Measurements from ENCODE around the gene ANKRD6.
A peak's percentile ranks its signal among the peaks of the same experiment; 100 is the strongest.

ANKRD6 gene

GRCh38 chr6:89520736-89521135 lies 87.8 kb downstream of the ANKRD6 start:
- no peak for DNase-seq

GRCh38 chr6:89522778-89523177 lies 89.8 kb downstream of the ANKRD6 start:
- no peak for DNase-seq

GRCh38 chr6:89525786-89526562 lies 93.0 kb downstream of the ANKRD6 start:
- DNase-seq, result no peak

GRCh38 chr6:89526563-89526869 lies 93.6 kb downstream of the ANKRD6 start:
- DNase-seq, result no peak

GRCh38 chr6:89527634-89528033 lies 94.7 kb downstream of the ANKRD6 start:
- no peak for DNase-seq

GRCh38 chr6:89528866-89529265 lies 95.9 kb downstream of the ANKRD6 start:
- no peak for DNase-seq

- peak; percentile 47 for DNase-seq
These were observed 98.0 kb downstream of the ANKRD6 start for GRCh38 chr6:89530982-89531381.

- no peak for DNase-seq
These were observed 103.3 kb downstream of the ANKRD6 start for GRCh38 chr6:89536231-89536630.

- no peak for DNase-seq
These were observed 106.8 kb downstream of the ANKRD6 start for GRCh38 chr6:89539779-89540178.

- DNase-seq, result no peak
These were observed 109.3 kb downstream of the ANKRD6 start for GRCh38 chr6:89542081-89542857.

GRCh38 chr6:89542866-89543265 lies 109.9 kb downstream of the ANKRD6 start:
- no peak for DNase-seq

GRCh38 chr6:89547281-89547680 lies 114.3 kb downstream of the ANKRD6 start:
- DNase-seq, result peak; percentile 19

GRCh38 chr6:89553431-89553830 lies 120.5 kb downstream of the ANKRD6 start:
- peak; percentile 23 for DNase-seq

GRCh38 chr6:89554106-89554505 lies 121.2 kb downstream of the ANKRD6 start:
- no peak for DNase-seq

GRCh38 chr6:89555031-89555430 lies 122.1 kb downstream of the ANKRD6 start:
- no peak for DNase-seq

GRCh38 chr6:89555806-89556205 lies 122.9 kb downstream of the ANKRD6 start:
- DNase-seq, result no peak

- DNase-seq, result no peak
These were observed 126.5 kb downstream of the ANKRD6 start for GRCh38 chr6:89559487-89559886.

GRCh38 chr6:89562093-89562973 lies 129.4 kb downstream of the ANKRD6 start:
- DNase-seq, result peak; percentile 50

GRCh38 chr6:89563866-89564265 lies 130.9 kb downstream of the ANKRD6 start:
- DNase-seq, result no peak

- DNase-seq, result peak; percentile 32
These were observed 131.9 kb downstream of the ANKRD6 start for GRCh38 chr6:89564752-89565427.

GRCh38 chr6:89566008-89566800 lies 133.3 kb downstream of the ANKRD6 start:
- DNase-seq, result peak; percentile 54
